H1 (cell line): ENCODE measurements around the gene STXBP4. TPM values are rescaled to one million over a fixed set of nuclear protein-coding genes. Genes with fewer than 3 reads are reported as not detected.

Experiments
- CTCF ChIA-PET: fragments of 300-600 bp; sonication (Branson Sonifier 250); formaldehyde crosslinking; loops from one replicate; lab custom pipeline; 2021; ENCODE audit not compliant: partially characterized antibody; lab: Charles Lee
- POLR2A ChIA-PET: fragments of 300-600 bp; sonication (Branson Sonifier 250); formaldehyde crosslinking; loops from one replicate; lab custom pipeline; 2021; ENCODE audit warnings: inconsistent platforms; ENCODE audit not compliant: partially characterized antibody; lab: Charles Lee
- DNase-seq, 2 experiments: peaks; one replicate each; pipeline versions ENCODE4 v3.0.0 to v3.0.0-alpha.2; 2010 to 2022; ENCODE audit warnings: low spot score in 2 of 2, low read depth in 1 of 2, mixed read lengths in 1 of 2
- FAIRE-seq: peaks from 2 replicates; lab custom pipeline; 2011; peaks lifted over from hg19 to GRCh38; lab: Jason Lieb, UNC
- H2AFZ ChIP-seq: 2 replicates; pipeline ENCODE4 v1.8.1; 2012; ENCODE audit warnings: low read length, inconsistent platforms
- H2AK5ac ChIP-seq: 2 replicates; pipeline ENCODE4 v1.6.1; 2013; ENCODE audit warnings: low read depth, low read length
- H2BK120ac ChIP-seq: replicated peaks from 2 replicates; pipeline ENCODE3; 2013; ENCODE audit warnings: low read depth, low read length, inconsistent platforms
- H2BK12ac ChIP-seq: 2 replicates; pipeline ENCODE4 v1.6.1; 2013; ENCODE audit warnings: low read depth, low read length
- H2BK15ac ChIP-seq: 2 replicates; pipeline ENCODE4 v1.6.1; 2013; ENCODE audit warnings: low read length
- H2BK20ac ChIP-seq: 2 replicates; pipeline ENCODE4 v1.6.1; 2013; ENCODE audit warnings: low read length
- H2BK5ac ChIP-seq: 2 replicates; pipeline ENCODE4 v1.6.1; 2013; ENCODE audit warnings: low read depth, low read length
- H3K14ac ChIP-seq: 2 replicates; pipeline ENCODE4 v1.6.1; 2013; ENCODE audit warnings: inconsistent platforms; ENCODE audit not compliant: insufficient read length
- H3K18ac ChIP-seq: 2 replicates; pipeline ENCODE4 v1.6.1; 2013; ENCODE audit warnings: low read length; ENCODE audit errors: extremely low read depth
- H3K23ac ChIP-seq: 2 replicates; pipeline ENCODE4 v1.6.1; 2013; ENCODE audit warnings: inconsistent platforms; ENCODE audit not compliant: insufficient read length
- H3K23me2 ChIP-seq: 2 replicates; pipeline ENCODE4 v1.6.1; 2013; ENCODE audit warnings: low read depth, low read length
- H3K27ac ChIP-seq: 2 replicates; pipeline ENCODE4 v1.6.1; 2011; ENCODE audit warnings: low read depth, low read length, inconsistent platforms
- H3K27me3 ChIP-seq, 4 experiments: replicated peaks in 1 of 4; 1 replicate in 1 of 4; 2 replicates in 3 of 4; pipeline versions ENCODE4 v1.6.1 to v1.8.1; 2011 to 2013; ENCODE audit warnings: low read length in 3 of 4, mild to moderate bottlenecking in 3 of 4, inconsistent platforms in 2 of 4, mixed read lengths in 2 of 4, moderate library complexity in 1 of 4; ENCODE audit not compliant: control insufficient read depth in 3 of 4, insufficient read depth in 3 of 4; ENCODE audit errors: extremely low read depth in 1 of 4
- H3K36me3 ChIP-seq, 4 experiments: 2 replicates each; pipeline versions ENCODE4 v1.6.1 to v1.8.1; 2011 to 2013; ENCODE audit warnings: mild to moderate bottlenecking in 4 of 4, low read length in 3 of 4, moderate library complexity in 2 of 4, control low read depth in 1 of 4, inconsistent platforms in 1 of 4; ENCODE audit not compliant: insufficient read depth in 4 of 4, control insufficient read depth in 2 of 4
- H3K4ac ChIP-seq: replicated peaks from 2 replicates; pipeline ENCODE3; 2013; ENCODE audit warnings: low read length, low read depth, mixed read lengths, inconsistent platforms; ENCODE audit not compliant: insufficient read length
- H3K4me1 ChIP-seq, 4 experiments: replicated peaks in 1 of 4; 1 replicate in 1 of 4; 2 replicates in 3 of 4; pipeline versions ENCODE4 v1.6.1 to v1.8.1; 2011 to 2013; ENCODE audit warnings: low read length in 3 of 4, inconsistent platforms in 2 of 4, mixed read lengths in 1 of 4; ENCODE audit not compliant: insufficient read depth in 4 of 4, control insufficient read depth in 3 of 4
- H3K4me2 ChIP-seq, 2 experiments: 2 replicates each; pipeline versions ENCODE4 v1.6.1 to v1.8.1; 2011 to 2013; ENCODE audit warnings: low read depth in 2 of 2, low read length in 2 of 2, control low read depth in 1 of 2, inconsistent platforms in 1 of 2, mild to moderate bottlenecking in 1 of 2; ENCODE audit not compliant: insufficient read depth in 1 of 2
- H3K4me3 ChIP-seq, 4 experiments: fragments of 200-600, 300-600 bp in 1 of 4; sonication (generic), shearing (Covaris generic), sonication (Bioruptor Twin) in 1 of 4; 2 replicates each; pipeline versions ENCODE4 v1.5.1 to v1.8.1; 2011 to 2016; ENCODE audit warnings: low read length in 4 of 4, low read depth in 3 of 4, control low read depth in 2 of 4, inconsistent platforms in 2 of 4, mild to moderate bottlenecking in 2 of 4, mixed read lengths in 1 of 4, moderate library complexity in 1 of 4; ENCODE audit not compliant: insufficient read depth in 2 of 4; ENCODE audit errors: extremely low read depth in 1 of 4
- H3K56ac ChIP-seq: replicated peaks from 2 replicates; pipeline ENCODE3; 2013; ENCODE audit warnings: low read depth, mild to moderate bottlenecking, mixed read lengths, low read length, inconsistent platforms; ENCODE audit not compliant: insufficient read length
- H3K79me1 ChIP-seq: 2 replicates; pipeline ENCODE4 v1.6.1; 2013; ENCODE audit warnings: low read depth, low read length, control low read depth
- H3K79me2 ChIP-seq, 2 experiments: 2 replicates each; pipeline versions ENCODE4 v1.6.1 to v1.8.1; 2012 to 2013; ENCODE audit warnings: low read length in 2 of 2, mild to moderate bottlenecking in 2 of 2, inconsistent platforms in 1 of 2; ENCODE audit not compliant: insufficient read depth in 2 of 2, control insufficient read depth in 1 of 2
- H3K9ac ChIP-seq, 4 experiments: replicated peaks in 1 of 4; 1 replicate in 1 of 4; 2 replicates in 3 of 4; pipeline versions ENCODE4 v1.6.1 to v1.8.1; 2011 to 2013; ENCODE audit warnings: low read depth in 3 of 4, low read length in 3 of 4, control low read depth in 2 of 4, mild to moderate bottlenecking in 2 of 4, moderate library complexity in 2 of 4, inconsistent platforms in 1 of 4; ENCODE audit errors: extremely low read depth in 1 of 4
- H3K9me3 ChIP-seq, 2 experiments: 2 replicates each; pipeline versions ENCODE4 v1.6.1 to v1.8.1; 2012 to 2013; ENCODE audit warnings: mild to moderate bottlenecking in 2 of 2, moderate library complexity in 2 of 2, control low read depth in 1 of 2, inconsistent platforms in 1 of 2, low read depth in 1 of 2, low read length in 1 of 2, mixed read lengths in 1 of 2; ENCODE audit not compliant: insufficient read depth in 2 of 2
- H4K20me1 ChIP-seq, 2 experiments: replicated peaks in 1 of 2; 2 replicates each; pipeline versions ENCODE3 to v1.8.1; 2011 to 2013; ENCODE audit warnings: inconsistent platforms in 2 of 2, low read length in 2 of 2, mild to moderate bottlenecking in 1 of 2; ENCODE audit not compliant: insufficient read depth in 2 of 2, control insufficient read depth in 1 of 2
- H4K5ac ChIP-seq: 2 replicates; pipeline ENCODE4 v1.6.1; 2013; ENCODE audit warnings: low read length, low read depth, mixed read lengths, inconsistent platforms; ENCODE audit not compliant: insufficient read length
- H4K8ac ChIP-seq: 2 replicates; pipeline ENCODE4 v1.8.0; 2013; ENCODE audit warnings: mild to moderate bottlenecking, moderate library complexity, low read length, inconsistent platforms; ENCODE audit not compliant: insufficient read depth; ENCODE audit errors: extremely low read depth
- H4K91ac ChIP-seq: replicated peaks from 2 replicates; pipeline ENCODE3; 2013; ENCODE audit warnings: low read length, mixed read lengths, inconsistent platforms; ENCODE audit not compliant: insufficient read length
- BACH1 ChIP-seq: IDR thresholded peaks from 2 replicates; pipeline ENCODE4 v1.6.1; 2012; ENCODE audit warnings: low read length, improper control_type of control experiment
- EGR1 ChIP-seq: IDR thresholded peaks from 2 replicates; pipeline ENCODE4 v1.6.1; 2011; ENCODE audit warnings: low read depth, low read length, borderline replicate concordance
- GTF2F1 ChIP-seq: IDR thresholded peaks from 2 replicates; pipeline ENCODE4 v1.6.1; 2012; ENCODE audit warnings: low read depth, low read length, improper control_type of control experiment, borderline replicate concordance
- JUND ChIP-seq: IDR thresholded peaks from 2 replicates; pipeline ENCODE4 v1.6.1; 2011; ENCODE audit warnings: mild to moderate bottlenecking, improper control_type of control experiment, low read length
- KDM5A ChIP-seq: fragments of 200-600 bp; IDR thresholded peaks from 2 replicates; pipeline ENCODE4 v1.7.1; 2012; ENCODE audit warnings: mild to moderate bottlenecking, low read length, inconsistent platforms, mixed read lengths
- PHF8 ChIP-seq: fragments of 200-600 bp; sonication (generic); conservative IDR thresholded peaks from 2 replicates; pipeline ENCODE4 v1.7.1; 2012; ENCODE audit warnings: low read depth, mild to moderate bottlenecking, inconsistent platforms, low read length, moderate library complexity
- POLR2A ChIP-seq, 2 experiments: IDR thresholded peaks; 1 replicate in 1 of 2; 2 replicates in 1 of 2; pipeline ENCODE4 v1.6.1; 2011; ENCODE audit warnings: low read depth in 2 of 2, low read length in 2 of 2, mild to moderate bottlenecking in 2 of 2; ENCODE audit errors: control extremely low read depth in 1 of 2
- SIX5 ChIP-seq: IDR thresholded peaks from 2 replicates; pipeline ENCODE4 v1.6.1; 2011; ENCODE audit warnings: mild to moderate bottlenecking, low read depth, low read length
- TBP ChIP-seq: IDR thresholded peaks from 2 replicates; pipeline ENCODE4 v1.6.1; 2011; ENCODE audit warnings: low read depth, low read length, improper control_type of control experiment
- TEAD4 ChIP-seq: IDR thresholded peaks from 2 replicates; pipeline ENCODE4 v1.6.1; 2012; ENCODE audit warnings: low read depth, low read length, inconsistent platforms, mixed read lengths
- ZNF274 ChIP-seq: IDR thresholded peaks from 2 replicates; pipeline ENCODE4 v1.7.0; 2012; ENCODE audit warnings: low read length, borderline replicate concordance; ENCODE audit errors: extremely low read depth
- WGBS, 2 experiments: shearing (Covaris generic) in 1 of 2; methylation state at CpG; one replicate each; pipeline versions ENCODE4 v1.1.6 to v1.1.7; 2013 to 2015; ENCODE audit warnings: low lambda C conversion rate in 2 of 2, mixed read lengths in 2 of 2, inconsistent platforms in 1 of 2, low coverage in 1 of 2, missing lambda C conversion rate in 1 of 2; ENCODE audit not compliant: insufficient replicate concordance in 2 of 2, insufficient coverage in 1 of 2, insufficient read length in 1 of 2; ENCODE audit errors: extremely low coverage in 1 of 2, missing lambda C conversion rate in 1 of 2; 5-methylcytosine and 5-hydroxymethylcytosine counted together
- polyA plus RNA-seq, 7 experiments: library from polyadenylated mRNA; depleted of rRNA in 3 of 7; stranded (reverse) in 5 of 7; unstranded in 2 of 7; fragments of >200 nt in 5 of 7; fragments of 200-250 nt in 2 of 7; gene quantifications; 1 replicate in 5 of 7; 2 replicates in 1 of 7; 4 replicates in 1 of 7; pipeline versions ENCODE4 v1.2.1 to v1.2.3, GENCODE V29; 2011 to 2013; ENCODE audit warnings: missing spikeins in 2 of 7, mixed read lengths in 2 of 7
- total RNA-seq: library from RNA; stranded (reverse); fragmentation: NEBNext Ultra II Directional; extraction: Animal tissue kit (Norgen Biotek cat#: 25700); gene quantifications from 2 replicates; pipeline ENCODE4 v1.2.1, GENCODE V29; 2021
- TF ChIP-seq, protein P1 (sequence below): IDR thresholded peaks from 2 replicates; pipeline ENCODE4 v1.6.1; 2012; ENCODE audit warnings: low read length, inconsistent platforms

The STXBP4 gene
- total and polyA plus RNA-seq, 2 of the 8 experiments (the other 6 are each of a cell fraction or from before 2014, with no cell fraction given): 3.2 to 18.5 TPM

DNA sequence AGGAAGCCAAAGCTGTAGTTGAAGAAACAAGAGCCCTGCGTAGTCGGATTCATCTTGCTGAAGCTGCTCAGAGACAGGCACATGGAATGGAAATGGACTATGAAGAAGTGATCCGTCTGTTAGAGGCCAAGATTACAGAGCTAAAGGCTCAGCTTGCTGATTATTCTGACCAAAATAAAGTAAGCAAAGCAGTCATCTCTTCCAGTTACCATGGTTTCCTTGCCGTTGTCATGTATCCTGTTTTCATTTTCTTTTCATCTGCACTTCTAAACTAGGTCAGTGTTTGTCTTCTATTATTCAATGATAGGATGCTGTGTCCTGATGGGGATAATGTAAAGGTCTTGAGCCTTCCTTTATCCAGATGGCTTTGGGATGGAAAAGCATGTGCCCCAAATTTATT is 104.3 kb downstream of the STXBP4 start:
- FAIRE-seq: no peak
- TF ChIP-seq ZNF274 (no peak), BACH1 (no peak), TEAD4 (no peak), EGR1 (no peak), PHF8 (no peak), POLR2A (IDR thresholded peaks at IDR 0.05; ENCODE audit: control extremely low read depth in 1 of 2, low read depth in 2 of 2, low read length in 2 of 2) (no peak), JUND (no peak), GTF2F1 (no peak), TBP (no peak), KDM5A (no peak), SIX5 (no peak)
- TF ChIP-seq, protein P1, sequence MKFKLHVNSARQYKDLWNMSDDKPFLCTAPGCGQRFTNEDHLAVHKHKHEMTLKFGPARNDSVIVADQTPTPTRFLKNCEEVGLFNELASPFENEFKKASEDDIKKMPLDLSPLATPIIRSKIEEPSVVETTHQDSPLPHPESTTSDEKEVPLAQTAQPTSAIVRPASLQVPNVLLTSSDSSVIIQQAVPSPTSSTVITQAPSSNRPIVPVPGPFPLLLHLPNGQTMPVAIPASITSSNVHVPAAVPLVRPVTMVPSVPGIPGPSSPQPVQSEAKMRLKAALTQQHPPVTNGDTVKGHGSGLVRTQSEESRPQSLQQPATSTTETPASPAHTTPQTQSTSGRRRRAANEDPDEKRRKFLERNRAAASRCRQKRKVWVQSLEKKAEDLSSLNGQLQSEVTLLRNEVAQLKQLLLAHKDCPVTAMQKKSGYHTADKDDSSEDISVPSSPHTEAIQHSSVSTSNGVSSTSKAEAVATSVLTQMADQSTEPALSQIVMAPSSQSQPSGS: no peak

More for the DNA sequence above, 104.3 kb downstream of the STXBP4 start:
- Histone ChIP-seq H2BK20ac (no peak overlapping the region), H2BK120ac (no peak overlapping the region), H4K5ac (no peak overlapping the region), H3K79me1 (no peaks in the 10 kb centered on the region), H3K4me3 (no peak overlapping the region), H2AFZ (no peak overlapping the region), H3K79me2 (no peaks in the 10 kb centered on the region), H3K27ac (no peak overlapping the region), H3K18ac (no peak overlapping the region), H3K4me1 (no peaks in the 10 kb centered on the region), H3K4me2 (no peak overlapping the region), H3K9me3 (no peaks in the 10 kb centered on the region), H2BK15ac (no peak overlapping the region), H3K9ac (no peak overlapping the region), H3K23ac (no peak overlapping the region), H4K8ac (no peak overlapping the region), H2AK5ac (no peak overlapping the region), H3K27me3 (no peaks in the 10 kb centered on the region), H3K4ac (no peak overlapping the region), H4K91ac (no peak overlapping the region), H3K56ac (no peak overlapping the region), H4K20me1 (no peaks in the 10 kb centered on the region), H3K36me3 (no peaks in the 10 kb centered on the region), H2BK12ac (no peak overlapping the region), H3K14ac (no peak overlapping the region), H2BK5ac (no peak overlapping the region), H3K23me2 (no peaks in the 10 kb centered on the region; the same call in 1 of the 2 replicates)
- ChIA-PET POLR2A (no interaction called here), CTCF (no interaction called here)
- 97% methylated on average over 4 of the region's 4 CpGs; no CpG with 5 or more reads in 1 of the 2 experiments for WGBS, 2 experiments
- no peak for DNase-seq
